ENCODE measurements around the gene SARM1. TPM values are rescaled to one million over a fixed set of nuclear protein-coding genes. Genes with fewer than 3 reads are reported as not detected.

SARM1 gene
- total RNA-seq, 1 donor from 2014 or later = 12.8 TPM

DNA sequence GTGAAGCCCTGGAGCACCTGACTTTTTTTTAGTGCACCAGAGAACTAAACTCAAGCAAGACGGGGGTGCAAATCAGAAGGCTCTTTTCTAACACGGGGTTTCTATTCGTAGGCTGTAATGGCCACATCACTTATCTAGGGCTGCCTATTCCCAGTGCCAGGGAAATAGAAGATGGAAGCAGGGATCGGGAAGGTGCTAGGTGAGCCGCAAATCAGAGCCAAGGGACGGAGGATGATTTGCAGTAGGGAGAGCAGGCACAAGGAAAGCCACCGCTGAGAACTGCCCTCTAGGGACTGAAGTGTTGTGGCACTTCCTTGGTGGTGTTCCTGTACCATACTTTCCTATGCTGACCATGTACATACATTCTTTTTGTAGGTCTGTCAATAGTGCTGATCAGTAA, 42.3 kb downstream of the SARM1 start:
- no peaks in the 10 kb centered on the region for H3K4me1 ChIP-seq (ENCODE audit: insufficient read depth, low read length)
- H3K79me2 ChIP-seq (ENCODE audit: insufficient read depth, low read length) = no peaks in the 10 kb centered on the region
- H3K27me3 ChIP-seq (ENCODE audit: insufficient read depth, low read length) = peaks cover 11% of the 10 kb centered on the region
- H2AFZ ChIP-seq (ENCODE audit: low read depth, low read length) = no peak overlapping the region
- H3K36me3 ChIP-seq (ENCODE audit: insufficient read depth, low read length) = no peaks in the 10 kb centered on the region
- Mint-ChIP-seq H3K4me1 (ENCODE audit: low read depth, unreplicated experiment) (no peaks in the 10 kb centered on the region), H3K36me3 (ENCODE audit: low read depth, unreplicated experiment) (no peaks in the 10 kb centered on the region), H3K4me3 (ENCODE audit: unreplicated experiment) (no peak overlapping the region), H3K27me3 (ENCODE audit: low read depth, unreplicated experiment) (peaks cover 50% of the 10 kb centered on the region), H3K9me3 (ENCODE audit: unreplicated experiment) (peaks cover 2% of the 10 kb centered on the region), H3K27ac (ENCODE audit: unreplicated experiment) (no peak overlapping the region)
- no peak overlapping the region for H3K9ac ChIP-seq (ENCODE audit: low read length)
- H3K27ac ChIP-seq (ENCODE audit: low read depth, low read length) = no peak overlapping the region
- H3K9me3 ChIP-seq (ENCODE audit: insufficient read depth, low read depth, low read length) = no peaks in the 10 kb centered on the region
- TF ChIP-seq, protein P1, sequence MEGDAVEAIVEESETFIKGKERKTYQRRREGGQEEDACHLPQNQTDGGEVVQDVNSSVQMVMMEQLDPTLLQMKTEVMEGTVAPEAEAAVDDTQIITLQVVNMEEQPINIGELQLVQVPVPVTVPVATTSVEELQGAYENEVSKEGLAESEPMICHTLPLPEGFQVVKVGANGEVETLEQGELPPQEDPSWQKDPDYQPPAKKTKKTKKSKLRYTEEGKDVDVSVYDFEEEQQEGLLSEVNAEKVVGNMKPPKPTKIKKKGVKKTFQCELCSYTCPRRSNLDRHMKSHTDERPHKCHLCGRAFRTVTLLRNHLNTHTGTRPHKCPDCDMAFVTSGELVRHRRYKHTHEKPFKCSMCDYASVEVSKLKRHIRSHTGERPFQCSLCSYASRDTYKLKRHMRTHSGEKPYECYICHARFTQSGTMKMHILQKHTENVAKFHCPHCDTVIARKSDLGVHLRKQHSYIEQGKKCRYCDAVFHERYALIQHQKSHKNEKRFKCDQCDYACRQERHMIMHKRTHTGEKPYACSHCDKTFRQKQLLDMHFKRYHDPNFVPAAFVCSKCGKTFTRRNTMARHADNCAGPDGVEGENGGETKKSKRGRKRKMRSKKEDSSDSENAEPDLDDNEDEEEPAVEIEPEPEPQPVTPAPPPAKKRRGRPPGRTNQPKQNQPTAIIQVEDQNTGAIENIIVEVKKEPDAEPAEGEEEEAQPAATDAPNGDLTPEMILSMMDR (IDR thresholded peaks at IDR 0.05; ENCODE audit: insufficient read depth, low read depth, low read length) = no peak
- no peak for TF ChIP-seq EZH2 (IDR thresholded peaks at IDR 0.05; ENCODE audit: insufficient read depth, low read length)
- FAIRE-seq = no peak
- no peak overlapping the region for H3K4me2 ChIP-seq (ENCODE audit: low read length)
- no peaks in the 10 kb centered on the region for H4K20me1 ChIP-seq (ENCODE audit: insufficient read depth, low read length)
- no peak overlapping the region for H3K4me3 ChIP-seq (ENCODE audit: insufficient read depth, low read depth, low read length)
- no peak for DNase-seq (ENCODE audit: low read depth)

DNA sequence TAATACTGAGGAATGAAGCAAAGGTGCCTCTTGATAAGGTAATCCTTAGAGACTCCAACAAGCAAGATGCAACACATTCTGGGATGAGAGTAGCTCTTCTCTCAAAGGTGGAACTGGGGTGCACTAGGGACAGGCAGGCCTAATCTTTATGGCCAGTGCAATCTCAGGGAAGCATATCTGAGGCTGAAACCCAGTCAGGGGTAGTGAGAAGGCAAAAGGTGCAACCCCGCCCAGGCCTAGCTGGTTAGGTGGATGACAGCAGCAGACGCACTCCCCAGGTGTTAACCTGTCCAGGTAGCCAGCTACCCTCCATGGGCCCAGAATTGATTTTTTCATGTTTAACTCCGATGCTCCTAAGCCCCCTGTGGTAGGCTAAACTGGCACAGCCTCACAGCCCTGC, 44.4 kb downstream of the SARM1 start:
- H3K4me1 ChIP-seq (ENCODE audit: insufficient read depth, low read length) = no peaks in the 10 kb centered on the region
- H3K4me3 ChIP-seq (ENCODE audit: insufficient read depth, low read depth, low read length) = no peak overlapping the region
- no peak overlapping the region for H3K9ac ChIP-seq (ENCODE audit: low read length)
- no peak overlapping the region for H3K27ac ChIP-seq (ENCODE audit: low read depth, low read length)
- DNase-seq (ENCODE audit: low read depth) (no peak), FAIRE-seq (no peak)
- Mint-ChIP-seq H3K36me3 (ENCODE audit: low read depth, unreplicated experiment) (no peaks in the 10 kb centered on the region), H3K4me1 (ENCODE audit: low read depth, unreplicated experiment) (no peaks in the 10 kb centered on the region), H3K4me3 (ENCODE audit: unreplicated experiment) (no peak overlapping the region), H3K9me3 (ENCODE audit: unreplicated experiment) (peaks cover 2% of the 10 kb centered on the region), H3K27me3 (ENCODE audit: low read depth, unreplicated experiment) (peaks cover 48% of the 10 kb centered on the region), H3K27ac (ENCODE audit: unreplicated experiment) (no peak overlapping the region)
- TF ChIP-seq, protein P1 (IDR thresholded peaks at IDR 0.05; ENCODE audit: insufficient read depth, low read depth, low read length) = no peak
- no peak for TF ChIP-seq EZH2 (IDR thresholded peaks at IDR 0.05; ENCODE audit: insufficient read depth, low read length)
- H3K9me3 ChIP-seq (ENCODE audit: insufficient read depth, low read depth, low read length) = no peaks in the 10 kb centered on the region
- no peaks in the 10 kb centered on the region for H4K20me1 ChIP-seq (ENCODE audit: insufficient read depth, low read length)
- no peak overlapping the region for H2AFZ ChIP-seq (ENCODE audit: low read depth, low read length)
- no peak overlapping the region for H3K4me2 ChIP-seq (ENCODE audit: low read length)
- H3K27me3 ChIP-seq (ENCODE audit: insufficient read depth, low read length) = peaks cover 12% of the 10 kb centered on the region
- no peaks in the 10 kb centered on the region for H3K36me3 ChIP-seq (ENCODE audit: insufficient read depth, low read length)
- no peaks in the 10 kb centered on the region for H3K79me2 ChIP-seq (ENCODE audit: insufficient read depth, low read length)

DNA sequence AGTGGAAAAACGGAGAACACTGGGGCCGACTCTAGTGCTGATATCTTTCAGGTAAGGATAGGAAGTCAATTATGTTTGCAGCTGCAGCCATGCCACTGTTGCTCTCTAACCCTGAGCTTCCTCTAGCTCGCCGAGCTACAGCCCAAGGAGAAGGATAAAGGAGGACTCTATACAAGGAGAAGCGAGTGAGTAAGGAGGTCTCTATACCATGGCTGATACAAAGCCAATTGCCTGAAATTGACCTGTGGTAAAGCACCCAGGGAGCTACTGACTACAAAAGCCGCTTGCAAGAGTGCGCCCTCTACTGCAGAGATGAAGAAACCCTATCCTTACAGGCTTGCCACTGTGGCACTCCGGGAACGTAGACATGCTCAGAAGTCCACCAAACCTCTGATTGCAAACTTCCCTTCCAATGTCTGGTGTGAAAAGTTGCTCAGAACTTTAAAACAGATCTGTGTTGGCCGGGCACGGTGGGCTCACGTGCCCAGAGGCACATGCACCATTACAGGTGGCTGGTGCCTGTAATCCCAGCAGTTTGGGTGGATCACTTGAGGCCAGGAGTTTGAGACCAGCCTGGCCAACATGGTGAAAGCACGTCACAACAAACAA, 45.3 kb downstream of the SARM1 start:
- no peaks in the 10 kb centered on the region for H3K36me3 Mint-ChIP-seq (ENCODE audit: low read depth, unreplicated experiment)
- H3K4me2 ChIP-seq (ENCODE audit: low read length) = no peak overlapping the region
- no peaks in the 10 kb centered on the region for H3K79me2 ChIP-seq (ENCODE audit: insufficient read depth, low read length)
- H3K36me3 ChIP-seq (ENCODE audit: insufficient read depth, low read length) = no peaks in the 10 kb centered on the region
- peak overlapping the region; percentile 33 for H2AFZ ChIP-seq (ENCODE audit: low read depth, low read length)
- no peaks in the 10 kb centered on the region for H3K4me1 Mint-ChIP-seq (ENCODE audit: low read depth, unreplicated experiment)
- no peak overlapping the region for H3K4me3 ChIP-seq (ENCODE audit: insufficient read depth, low read depth, low read length)
- DNase-seq (ENCODE audit: low read depth) (peak; percentile 40), FAIRE-seq (peak; percentile 41)
- no peak overlapping the region for H3K9ac ChIP-seq (ENCODE audit: low read length)
- no peaks in the 10 kb centered on the region for H3K4me1 ChIP-seq (ENCODE audit: insufficient read depth, low read length)
- no peaks in the 10 kb centered on the region for H3K9me3 ChIP-seq (ENCODE audit: insufficient read depth, low read depth, low read length)
- no peaks in the 10 kb centered on the region for H4K20me1 ChIP-seq (ENCODE audit: insufficient read depth, low read length)
- TF ChIP-seq, protein P1 (IDR thresholded peaks at IDR 0.05; ENCODE audit: insufficient read depth, low read depth, low read length) = peak; percentile 53
- no peak for TF ChIP-seq EZH2 (IDR thresholded peaks at IDR 0.05; ENCODE audit: insufficient read depth, low read length)
- peaks cover 2% of the 10 kb centered on the region for H3K9me3 Mint-ChIP-seq (ENCODE audit: unreplicated experiment)
- H3K27me3 ChIP-seq (ENCODE audit: insufficient read depth, low read length) = peaks cover 8% of the 10 kb centered on the region
- H3K27ac ChIP-seq (ENCODE audit: low read depth, low read length) = no peak overlapping the region
- H3K4me3 Mint-ChIP-seq (ENCODE audit: unreplicated experiment) = no peak overlapping the region
- H3K27me3 Mint-ChIP-seq (ENCODE audit: low read depth, unreplicated experiment) = peaks cover 39% of the 10 kb centered on the region
- no peak overlapping the region for H3K27ac Mint-ChIP-seq (ENCODE audit: unreplicated experiment)

Measured in astrocyte (in vitro differentiated cells and primary cell).